Esophagus muscularis mucosa (tissue), 4 donors: ENCODE results near the gene CCL5. TPM values are rescaled to one million over a fixed set of nuclear protein-coding genes. Genes with fewer than 3 reads are reported as not detected.

Experiments
- DNase-seq: peaks from one replicate; pipeline ENCODE4 v3.0.0-alpha.2; 2017; ENCODE audit errors: extremely low spot score
- H3K27ac ChIP-seq, 4 donors: fragments of 200-600 bp; sonication (generic); replicated peaks in 1 of 4; 1 replicate in 3 of 4; 2 replicates in 1 of 4; pipeline ENCODE4 v1.5.1; 2016 to 2019; ENCODE audit warnings: mild to moderate bottlenecking in 1 of 4
- H3K27me3 ChIP-seq, 4 donors: fragments of 200-600 bp; sonication (generic); one replicate each; pipeline versions ENCODE4 v1.5.1 to v1.6.0; 2016 to 2019
- H3K36me3 ChIP-seq, 4 donors: fragments of 200-600 bp; sonication (generic); one replicate each; pipeline ENCODE4 v1.5.1; 2016 to 2019
- H3K4me1 ChIP-seq, 4 donors: fragments of 200-600 bp; sonication (generic); one replicate each; pipeline ENCODE4 v1.5.1; 2016 to 2019
- H3K4me3 ChIP-seq, 4 donors: fragments of 200-600 bp; sonication (generic); 1 replicate in 2 of 4; 2 replicates in 2 of 4; pipeline ENCODE4 v1.5.1; 2016 to 2019; ENCODE audit warnings: mild to moderate bottlenecking in 4 of 4, moderate library complexity in 1 of 4
- H3K9me3 ChIP-seq, 4 donors: fragments of 200-600 bp; sonication (generic); 1 replicate in 3 of 4; 2 replicates in 1 of 4; pipeline ENCODE4 v1.5.1; 2016 to 2019
- CTCF ChIP-seq, 3 experiments: fragments of 200-600 bp in 2 of 3; fragments of 450-650 bp in 1 of 3; sonication (generic) in 2 of 3; IDR thresholded peaks; one replicate each; pipeline ENCODE4 v1.5.1; 2017 to 2019; ENCODE audit warnings: antibody characterized with exemption in 3 of 3, mild to moderate bottlenecking in 2 of 3, moderate library complexity in 1 of 3
- EP300 ChIP-seq: sonication (generic); formaldehyde crosslinking; IDR thresholded peaks from one replicate; pipeline ENCODE4 v1.6.1; 2017; ENCODE audit warnings: antibody characterized with exemption
- POLR2A ChIP-seq: fragments of 450-650 bp; IDR thresholded peaks from one replicate; pipeline ENCODE4 v1.6.1; 2017; ENCODE audit warnings: antibody characterized with exemption, moderate library complexity, mild to moderate bottlenecking, low read depth
- POLR2AphosphoS5 ChIP-seq, 2 donors: sonication (generic); formaldehyde crosslinking; IDR thresholded peaks; one replicate each; pipeline ENCODE4 v1.6.1; 2017; ENCODE audit warnings: antibody characterized with exemption in 2 of 2
- WGBS: methylation state at CpG from one replicate; pipeline ENCODE4 v1.1.5; 2018; 5-methylcytosine and 5-hydroxymethylcytosine counted together
- intact Hi-C: fragments of 100-400 bp; cut with DNase I; formaldehyde crosslinking; loops from one replicate; pipeline ENCODE4 v1.15.1; 2023
- total RNA-seq, 4 donors: library from RNA; depleted of rRNA; stranded (reverse); fragments of >200 nt; gene quantifications; one replicate each; pipeline versions ENCODE4 v1.1.0 to v1.2.1, GENCODE V29; 2016

CCL5 gene
- total RNA-seq, 4 donors from 2014 or later: 1.6 to 11.3 (median 2.2) TPM

GRCh38 chr17:35906926-35907637 lies 26.9 kb upstream of the CCL5 start:
- 75% methylated on average over 3 of the region's 3 CpGs for WGBS
- intact Hi-C loops: no loop called here

GRCh38 chr17:35906191-35906925 lies 26.2 kb upstream of the CCL5 start:
- H3K36me3 ChIP-seq: no peaks in the 10 kb centered on the region
- intact Hi-C loops: no loop called here
- no peaks in the 10 kb centered on the region for H3K9me3 ChIP-seq
- no peaks in the 10 kb centered on the region for H3K4me1 ChIP-seq
- H3K27me3 ChIP-seq: no peaks in the 10 kb centered on the region
- DNase-seq: no peak
- H3K4me3 ChIP-seq: no peak overlapping the region
- TF ChIP-seq CTCF (IDR thresholded peaks at IDR 0.05): no peak
- TF ChIP-seq EP300: no peak
- TF ChIP-seq POLR2AphosphoS5 (IDR thresholded peaks at IDR 0.05): no peak
- no peak for TF ChIP-seq POLR2A
- no peak overlapping the region for H3K27ac ChIP-seq
- 86% methylated on average over 5 of the region's 5 CpGs for WGBS

More at GRCh38 chr17:35906926-35907637, 26.9 kb upstream of the CCL5 start:
- DNase-seq: no peak
- H3K4me3 ChIP-seq: no peak overlapping the region
- H3K27me3 ChIP-seq: no peaks in the 10 kb centered on the region
- H3K4me1 ChIP-seq: no peaks in the 10 kb centered on the region
- H3K9me3 ChIP-seq: no peaks in the 10 kb centered on the region
- no peak overlapping the region for H3K27ac ChIP-seq
- TF ChIP-seq POLR2A (no peak), EP300 (no peak), CTCF (IDR thresholded peaks at IDR 0.05) (no peak), POLR2AphosphoS5 (IDR thresholded peaks at IDR 0.05) (no peak)
- H3K36me3 ChIP-seq: no peaks in the 10 kb centered on the region

- H3K36me3 ChIP-seq: no peaks in the 10 kb centered on the region
- no peak overlapping the region for H3K4me3 ChIP-seq
- no peaks in the 10 kb centered on the region for H3K27me3 ChIP-seq
- H3K27ac ChIP-seq: no peak overlapping the region
- 89% methylated on average over 5 of the region's 5 CpGs for WGBS
- no peaks in the 10 kb centered on the region for H3K4me1 ChIP-seq
- no peak for TF ChIP-seq POLR2A
- TF ChIP-seq POLR2AphosphoS5 (IDR thresholded peaks at IDR 0.05): no peak
- intact Hi-C loops: no loop called here
- H3K9me3 ChIP-seq: no peaks in the 10 kb centered on the region
- no peak for DNase-seq
Observed at GRCh38 chr17:35903451-35903850, 23.3 kb upstream of the CCL5 start.

- Histone ChIP-seq H3K27me3 (no peaks in the 10 kb centered on the region), H3K36me3 (no peaks in the 10 kb centered on the region), H3K4me1 (no peaks in the 10 kb centered on the region), H3K4me3 (no peak overlapping the region), H3K27ac (no peak overlapping the region), H3K9me3 (no peaks in the 10 kb centered on the region)
- no peak for DNase-seq
- intact Hi-C loops: no loop called here
- WGBS: 86% methylated on average over 9 of the region's 9 CpGs
- no peak for TF ChIP-seq POLR2A
Observed at GRCh38 chr17:35901631-35902175, 21.5 kb upstream of the CCL5 start.

- Histone ChIP-seq H3K4me1 (no peaks in the 10 kb centered on the region), H3K27ac (no peak overlapping the region), H3K9me3 (no peaks in the 10 kb centered on the region), H3K4me3 (no peak overlapping the region), H3K27me3 (no peaks in the 10 kb centered on the region), H3K36me3 (no peaks in the 10 kb centered on the region)
- intact Hi-C loops: no loop called here
- TF ChIP-seq POLR2A (no peak), CTCF (IDR thresholded peaks at IDR 0.05) (no peak), EP300 (no peak), POLR2AphosphoS5 (IDR thresholded peaks at IDR 0.05) (no peak)
- WGBS: 55% methylated on average over 11 of the region's 11 CpGs
- DNase-seq: no peak
Observed at GRCh38 chr17:35900708-35901480, 20.7 kb upstream of the CCL5 start.
